ENCODE results near the gene MCTS1. TPM values are rescaled to one million over a fixed set of nuclear protein-coding genes. Genes with fewer than 3 reads are reported as not detected.
"Not testable (repeated sequence)": the region's sequence is repeated elsewhere in the genome, so short reads cannot be mapped to it uniquely, and the experiment has no call there.

Gene MCTS1
- total RNA-seq, 1 donor from 2014 or later, result 58.8 TPM

- intact Hi-C loops (cut with micrococcal nuclease), result no loop called here
Measured at GRCh38 chrX:120625371-120625770, 21.5 kb downstream of the MCTS1 start.

- intact Hi-C loops (cut with micrococcal nuclease), result loop anchor here (1.0 kb wide), 6 partner anchors 26 to 380 kb away; partner anchors contain the start of genes MCTS1 and ZBTB33
Measured at GRCh38 chrX:120629667-120630537, 26.0 kb downstream of the MCTS1 start, which contains the start of gene C1GALT1C1. C1GALT1C1 (minus strand) TSS chrX:120630054; CDS start chrX:120627166, 2,888 bp downstream.

- intact Hi-C loops (cut with micrococcal nuclease), result no loop called here
Measured at GRCh38 chrX:120638619-120639018, 34.7 kb downstream of the MCTS1 start.

GRCh38 chrX:120642871-120643270 lies 39.0 kb downstream of the MCTS1 start:
- intact Hi-C loops (cut with micrococcal nuclease), result no loop called here

- intact Hi-C loops (cut with micrococcal nuclease), result no loop called here
Measured at GRCh38 chrX:120647127-120647526, 43.2 kb downstream of the MCTS1 start.

GRCh38 chrX:120652256-120652655 lies 48.4 kb downstream of the MCTS1 start:
- intact Hi-C loops (cut with micrococcal nuclease), result not testable (repeated sequence)

GRCh38 chrX:120653000-120653399 lies 49.1 kb downstream of the MCTS1 start:
- intact Hi-C loops (cut with micrococcal nuclease), result no loop called here

GRCh38 chrX:120660637-120661036 lies 56.7 kb downstream of the MCTS1 start:
- intact Hi-C loops (cut with micrococcal nuclease), result no loop called here

Other genes with a start within 250 kb of the MCTS1 start
- not detected in 2 replicates for gene ATP1B4, start 242.0 kb upstream of the MCTS1 start, total RNA-seq
- gene LAMP2, start 134.8 kb upstream of the MCTS1 start, total RNA-seq, result 51.9 and 54.6 TPM in 2 replicates
- gene CUL4B, start 43.1 kb upstream of the MCTS1 start, total RNA-seq, result 30.8 and 33.8 TPM in 2 replicates
- gene C1GALT1C1, start 26.0 kb downstream of the MCTS1 start, total RNA-seq, result 26.5 and 27.8 TPM in 2 replicates

All from T-helper 2 cell treated with Interferon-gamma antibody and Interleukin-4, amounts not matched to agents 100 ng/mL and 5 ng/mL, for 36 hours (primary cell).